HL-60 (cell line): ENCODE data around the gene ELP4.

Source experiments
- DNase-seq, 2 experiments: peaks; one replicate each; pipeline ENCODE4 v3.0.0-alpha.2; 2010 to 2020; ENCODE audit warnings: low read depth in 1 of 2, low spot score in 1 of 2
- H3K27ac ChIP-seq: fragments of 250-450 bp; sonication (Bioruptor Pico); replicated peaks from 2 replicates; pipeline ENCODE4 v1.5.1; 2020; ENCODE audit warnings: mild to moderate bottlenecking, moderate library complexity
- H3K27me3 ChIP-seq: fragments of 250-450 bp; sonication (Bioruptor Pico); 2 replicates; pipeline ENCODE4 v1.5.1; 2021; ENCODE audit warnings: mild to moderate bottlenecking, moderate library complexity; ENCODE audit not compliant: insufficient read depth, poor library complexity, severe bottlenecking
- H3K4me3 ChIP-seq: replicated peaks from 2 replicates; pipeline ENCODE4 v1.5.1; 2011; ENCODE audit warnings: mild to moderate bottlenecking, control low read depth, low read length; ENCODE audit not compliant: insufficient read depth
- GABPA ChIP-seq: IDR thresholded peaks from 2 replicates; pipeline ENCODE4 v1.6.1; 2012; ENCODE audit warnings: low read depth
- SPI1 ChIP-seq: IDR thresholded peaks from 2 replicates; pipeline ENCODE4 v1.6.1; 2012; ENCODE audit warnings: low read depth, mild to moderate bottlenecking, borderline replicate concordance
- TF ChIP-seq, protein P1 (sequence below): IDR thresholded peaks from one replicate; pipeline ENCODE4 v1.5.1; 2011; ENCODE audit warnings: low read length, control low read depth, inconsistent platforms; ENCODE audit not compliant: insufficient read depth

Gene ELP4

DNA sequence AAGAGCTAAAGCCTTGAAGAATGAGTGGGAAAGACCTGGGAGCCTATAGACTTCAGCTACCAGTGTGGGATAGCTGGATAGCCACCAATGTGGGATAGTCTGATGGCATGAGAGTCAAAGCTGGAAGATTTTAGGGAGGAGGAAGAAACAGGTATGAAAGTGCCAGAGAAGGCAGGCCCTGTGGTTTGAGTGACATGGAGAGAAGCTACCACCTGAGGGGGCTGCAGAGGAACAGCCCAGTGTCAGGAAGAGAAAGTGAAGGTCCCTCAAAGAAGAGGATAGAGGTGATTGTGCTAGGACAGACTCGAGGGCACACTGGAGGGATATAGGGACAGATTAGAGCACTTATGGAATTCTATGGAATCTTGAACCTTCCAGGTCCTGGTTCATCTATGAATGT, 324.7 kb downstream of the ELP4 start:
- H3K27ac ChIP-seq = no peak overlapping the region
- peaks cover 30% of the 10 kb centered on the region for H3K27me3 ChIP-seq
- no peak overlapping the region for H3K4me3 ChIP-seq
- DNase-seq = no peak
- TF ChIP-seq GABPA (no peak), SPI1 (no peak)
- TF ChIP-seq, protein P1, sequence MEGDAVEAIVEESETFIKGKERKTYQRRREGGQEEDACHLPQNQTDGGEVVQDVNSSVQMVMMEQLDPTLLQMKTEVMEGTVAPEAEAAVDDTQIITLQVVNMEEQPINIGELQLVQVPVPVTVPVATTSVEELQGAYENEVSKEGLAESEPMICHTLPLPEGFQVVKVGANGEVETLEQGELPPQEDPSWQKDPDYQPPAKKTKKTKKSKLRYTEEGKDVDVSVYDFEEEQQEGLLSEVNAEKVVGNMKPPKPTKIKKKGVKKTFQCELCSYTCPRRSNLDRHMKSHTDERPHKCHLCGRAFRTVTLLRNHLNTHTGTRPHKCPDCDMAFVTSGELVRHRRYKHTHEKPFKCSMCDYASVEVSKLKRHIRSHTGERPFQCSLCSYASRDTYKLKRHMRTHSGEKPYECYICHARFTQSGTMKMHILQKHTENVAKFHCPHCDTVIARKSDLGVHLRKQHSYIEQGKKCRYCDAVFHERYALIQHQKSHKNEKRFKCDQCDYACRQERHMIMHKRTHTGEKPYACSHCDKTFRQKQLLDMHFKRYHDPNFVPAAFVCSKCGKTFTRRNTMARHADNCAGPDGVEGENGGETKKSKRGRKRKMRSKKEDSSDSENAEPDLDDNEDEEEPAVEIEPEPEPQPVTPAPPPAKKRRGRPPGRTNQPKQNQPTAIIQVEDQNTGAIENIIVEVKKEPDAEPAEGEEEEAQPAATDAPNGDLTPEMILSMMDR = no peak
